ENCODE results near the gene GDPD3. TPM values are rescaled to one million over a fixed set of nuclear protein-coding genes. Genes with fewer than 3 reads are reported as not detected.

Gene GDPD3
- total and polyA plus RNA-seq, 2 of the 13 experiments (the other 11 are each of a cell fraction or from before 2014, with no cell fraction given): 18.7 to 20.6 TPM

GRCh38 chr16:30112197-30113030 lies 923 bp downstream of the GDPD3 start (continued):
- TF ChIP-seq ZBED4 (CRISPR knock-in tag; IDR thresholded peaks at IDR 0.05; ENCODE audit: borderline replicate concordance): no peak; the same call in 1 of the 2 replicates
- peak; percentile 96 for TF ChIP-seq ZFX (CRISPR knock-in tag; IDR thresholded peaks at IDR 0.05; ENCODE audit: low read depth)
- peak; percentile 45; the same call in 1 of the 2 replicates for TF ChIP-seq NR2F2 (IDR thresholded peaks at IDR 0.05; ENCODE audit: borderline replicate concordance, low read depth)
- 0 out of 2 replicates have a peak, but pooled peaks have one; percentile 38 for TF ChIP-seq GMEB1 (CRISPR knock-in tag; IDR thresholded peaks at IDR 0.05; ENCODE audit: borderline replicate concordance)
- no peak; the same call in 1 of the 2 replicates for TF ChIP-seq MEIS2 (CRISPR knock-in tag; IDR thresholded peaks at IDR 0.05)
- TF ChIP-seq MAF1 (CRISPR knock-in tag; IDR thresholded peaks at IDR 0.05; ENCODE audit: borderline replicate concordance): no peak; the same call in 1 of the 2 replicates
- no peak; the same call in 1 of the 2 replicates for TF ChIP-seq AKNA (CRISPR knock-in tag; IDR thresholded peaks at IDR 0.05; ENCODE audit: borderline replicate concordance)
- TF ChIP-seq ZBTB39 (CRISPR knock-in tag; IDR thresholded peaks at IDR 0.05): no peak; the same call in 1 of the 2 replicates
- TF ChIP-seq BHLHE40 (IDR thresholded peaks at IDR 0.05; ENCODE audit: low read length): peak; percentile 73
- TF ChIP-seq POLR2AphosphoS5 (IDR thresholded peaks at IDR 0.05; ENCODE audit: low read depth, low read length): no peak
- peak; percentile 54; the same call in 1 of the 3 replicates for TF ChIP-seq MXI1 (IDR thresholded peaks at IDR 0.05; ENCODE audit: borderline replicate concordance, low read depth, low read length)
- peak; percentile 52; the same call in 1 of the 2 replicates for TF ChIP-seq RFXAP (CRISPR knock-in tag; IDR thresholded peaks at IDR 0.05; ENCODE audit: borderline replicate concordance)
- peak; percentile 70; the same call in 1 of the 2 replicates for TF ChIP-seq ZFP90 (CRISPR knock-in tag; IDR thresholded peaks at IDR 0.05; ENCODE audit: borderline replicate concordance)
- TF ChIP-seq ERF (CRISPR knock-in tag; IDR thresholded peaks at IDR 0.05): 0 out of 2 replicates have a peak, but pooled peaks have one; percentile 35
- TF ChIP-seq SMARCC2 (IDR thresholded peaks at IDR 0.05): no peak

Data from HepG2 (cell line).